GM21619 (cell line): ENCODE measurements around the gene YAF2.

ENCODE experiments used
- ATAC-seq: cut with Tn5 transposase; IDR thresholded peaks from one replicate; pipeline ENCODE4 v1.9.1; 2021; ENCODE audit not compliant: unreplicated experiment

YAF2 gene, protein sequence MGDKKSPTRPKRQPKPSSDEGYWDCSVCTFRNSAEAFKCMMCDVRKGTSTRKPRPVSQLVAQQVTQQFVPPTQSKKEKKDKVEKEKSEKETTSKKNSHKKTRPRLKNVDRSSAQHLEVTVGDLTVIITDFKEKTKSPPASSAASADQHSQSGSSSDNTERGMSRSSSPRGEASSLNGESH

GRCh38 chr12:42238240-42239140, at the start of gene YAF2:
YAF2 (minus strand) TSS chr12:42238248; CDS start chr12:42238180, 68 bp downstream.
- peak; percentile 78 for ATAC-seq

DNA sequence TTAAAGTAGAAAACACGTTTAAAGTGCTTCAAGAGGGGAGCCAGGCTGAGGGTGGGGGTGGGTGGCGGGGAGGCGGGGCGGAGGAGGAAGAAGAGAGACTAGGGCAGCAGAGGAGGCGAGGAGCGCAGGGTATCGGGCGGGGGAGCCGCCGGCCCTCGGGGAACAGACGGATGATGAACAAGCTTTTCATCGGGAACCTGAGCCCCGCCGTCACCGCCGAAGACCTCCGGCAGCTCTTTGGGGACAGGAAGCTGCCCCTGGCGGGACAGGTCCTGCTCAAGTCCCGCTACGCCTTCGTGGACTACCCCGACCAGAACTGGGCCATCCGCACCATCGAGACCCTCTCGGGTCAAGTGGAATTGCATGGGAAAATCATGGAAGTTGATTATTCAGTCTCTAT, 48.7 kb upstream of the YAF2 start:
- ATAC-seq = no peak

DNA sequence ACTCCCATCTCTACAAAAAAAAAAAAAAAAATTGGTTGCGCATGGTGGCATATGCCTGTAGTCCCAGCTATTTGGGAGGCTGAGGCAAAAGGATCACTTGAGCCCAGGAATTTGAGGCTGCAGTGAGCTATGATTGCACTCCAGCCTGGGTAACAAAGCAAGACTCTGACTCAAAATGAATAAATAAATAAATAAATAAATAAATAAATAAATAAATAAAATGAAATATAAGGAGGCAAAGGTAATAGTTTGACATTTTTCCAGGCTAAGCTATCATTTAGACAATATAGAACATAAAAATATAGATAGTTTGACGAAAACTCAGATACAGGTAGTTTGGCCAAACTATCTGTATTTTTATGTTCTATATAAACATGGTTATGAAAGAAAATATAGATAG, 47.4 kb upstream of the YAF2 start:
- no peak for ATAC-seq

- ATAC-seq = no peak
These were observed 46.8 kb upstream of the YAF2 start for GRCh38 chr12:42284876-42285275.

GRCh38 chr12:42284157-42284556, 46.1 kb upstream of the YAF2 start:
- ATAC-seq = no peak

- no peak for ATAC-seq
These were observed 45.7 kb upstream of the YAF2 start for GRCh38 chr12:42283739-42284138.

DNA sequence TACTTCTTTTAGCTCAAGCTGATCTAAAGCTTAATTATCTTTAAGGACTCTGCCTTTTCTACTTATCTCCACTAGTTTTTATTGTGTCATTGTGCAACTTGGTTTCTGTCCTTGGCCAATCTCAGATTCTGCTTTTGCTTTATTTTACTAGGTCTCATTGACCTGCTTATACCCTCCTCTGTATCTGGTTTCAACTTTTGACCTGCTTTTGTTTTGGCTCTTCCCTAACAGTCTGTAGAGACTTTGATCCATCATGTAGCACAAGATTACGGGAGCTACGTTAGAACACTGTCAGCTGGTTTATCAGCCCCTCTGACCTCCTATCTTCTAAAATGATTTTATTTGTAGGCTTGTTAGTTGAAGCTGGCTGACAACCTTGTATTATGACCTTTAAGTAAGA, 44.2 kb upstream of the YAF2 start:
- no peak for ATAC-seq

DNA sequence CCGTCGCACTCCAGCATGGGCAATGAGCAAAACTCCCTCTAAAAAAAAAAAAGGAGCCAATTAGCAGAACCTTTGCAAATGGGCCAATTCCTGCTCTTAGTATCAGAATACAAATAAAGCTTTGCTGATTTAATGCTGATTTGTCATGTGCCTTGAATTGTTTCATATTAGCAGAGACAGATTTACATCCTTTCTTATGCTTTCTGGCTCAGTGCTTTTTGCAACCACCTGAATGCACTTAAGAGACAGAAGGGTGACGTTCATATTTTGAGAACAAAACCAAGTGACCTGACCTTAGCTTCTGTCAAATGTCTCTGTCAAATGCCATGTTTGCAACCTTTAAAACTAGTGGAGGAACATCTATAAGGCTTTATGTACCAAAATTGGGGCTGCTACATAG, 43.8 kb upstream of the YAF2 start:
- no peak for ATAC-seq

DNA sequence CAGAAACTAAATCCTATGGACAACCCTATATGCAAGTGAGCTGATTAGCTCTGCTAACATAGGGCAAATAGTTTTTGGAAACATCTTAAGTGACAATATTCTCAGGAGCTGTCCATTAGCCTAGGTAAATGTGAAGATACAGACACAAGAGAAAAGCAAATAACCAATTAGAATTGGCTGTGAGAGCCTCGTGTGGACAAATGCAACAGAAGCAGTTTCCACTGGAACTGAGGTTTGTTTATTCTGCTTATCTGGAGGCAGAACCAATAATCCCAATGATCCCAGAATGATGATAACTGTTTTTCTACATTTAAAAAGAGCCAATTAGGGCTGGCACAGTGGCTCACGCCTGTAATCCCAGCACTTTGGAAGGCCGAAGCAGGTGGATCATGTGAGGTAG, 43.2 kb upstream of the YAF2 start:
- no peak for ATAC-seq

DNA sequence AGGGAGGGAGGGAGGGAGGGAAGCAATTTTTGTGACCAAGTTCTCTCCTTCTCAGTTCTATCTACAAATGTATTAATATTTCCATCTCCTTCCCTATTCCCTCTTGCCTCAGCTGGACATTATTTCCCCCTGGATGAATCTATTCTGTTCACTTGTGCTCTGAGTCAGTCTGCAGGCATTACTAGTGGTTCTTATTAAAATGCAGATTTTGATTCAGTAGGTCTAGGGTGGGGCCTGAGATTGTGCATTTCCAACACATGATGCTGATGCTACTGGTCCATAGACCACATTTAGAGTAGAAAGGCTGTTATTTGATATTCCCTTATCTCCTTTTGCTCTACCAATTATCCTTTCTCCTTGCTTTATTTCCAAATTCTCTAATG, 40.1 kb upstream of the YAF2 start:
- ATAC-seq = no peak

- no peak for ATAC-seq
These were observed 39.5 kb upstream of the YAF2 start for GRCh38 chr12:42277396-42278127.

DNA sequence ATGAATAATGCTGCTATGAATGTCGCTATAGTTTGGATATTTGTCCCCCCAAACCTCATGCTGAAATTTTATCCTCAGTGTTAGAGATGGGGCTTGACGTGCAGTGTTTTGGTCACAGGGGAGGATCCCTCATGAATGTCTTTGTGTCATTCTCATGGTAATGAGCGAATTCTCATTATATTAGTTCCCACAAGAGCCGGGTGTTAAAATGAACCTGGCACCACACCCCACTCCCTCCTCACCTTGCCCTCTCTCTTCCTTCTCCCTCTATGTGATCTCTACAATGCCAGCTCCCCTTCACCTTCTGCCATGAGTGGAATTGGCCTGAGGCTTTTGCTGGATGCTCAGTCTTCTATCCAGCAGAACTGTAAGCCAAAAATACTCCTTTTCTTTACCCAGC, 37.5 kb upstream of the YAF2 start:
- ATAC-seq = no peak

DNA sequence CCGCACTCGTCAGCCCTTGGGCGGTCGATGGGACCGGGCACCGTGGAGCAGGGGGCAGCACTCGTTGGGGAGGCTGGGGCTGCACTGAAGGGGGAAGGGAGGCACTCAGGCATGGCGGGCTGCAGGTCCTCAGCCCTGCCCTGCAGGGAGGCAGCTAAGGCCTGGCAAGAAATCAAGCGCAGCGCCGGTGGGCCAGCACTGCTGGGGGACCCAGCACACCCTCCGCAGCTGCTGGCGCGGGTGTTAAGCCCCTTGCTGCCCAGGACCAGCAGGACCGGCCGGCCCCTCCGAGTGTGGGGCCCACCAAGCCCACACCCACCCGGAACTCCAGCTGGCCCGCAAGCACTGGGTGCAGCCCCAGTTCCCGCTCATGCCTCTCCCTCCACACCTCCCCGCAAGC, 35.7 kb upstream of the YAF2 start:
- no peak for ATAC-seq

DNA sequence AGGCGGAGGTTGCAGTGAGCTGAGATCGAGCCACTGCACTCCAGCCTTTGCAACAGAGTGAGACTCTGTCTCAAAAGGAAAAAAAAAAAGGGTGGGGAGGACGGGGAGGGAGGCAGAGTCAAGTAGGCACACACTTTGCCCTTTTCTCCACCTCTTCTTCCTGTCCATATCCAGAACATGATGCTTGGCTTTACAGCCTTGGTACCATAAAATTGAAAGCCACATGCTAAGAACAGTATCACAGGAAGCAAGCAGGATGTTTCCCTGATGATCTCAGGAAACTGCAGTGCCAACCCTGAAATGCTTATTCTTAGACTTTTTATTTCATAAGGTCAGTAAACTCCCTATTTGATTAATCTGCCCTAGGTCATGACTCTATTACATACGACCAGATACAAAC, 32.5 kb upstream of the YAF2 start:
- no peak for ATAC-seq

- no peak for ATAC-seq
These were observed 29.6 kb upstream of the YAF2 start for GRCh38 chr12:42267413-42268190.

GRCh38 chr12:42266579-42267230, 28.7 kb upstream of the YAF2 start:
- no peak for ATAC-seq

DNA sequence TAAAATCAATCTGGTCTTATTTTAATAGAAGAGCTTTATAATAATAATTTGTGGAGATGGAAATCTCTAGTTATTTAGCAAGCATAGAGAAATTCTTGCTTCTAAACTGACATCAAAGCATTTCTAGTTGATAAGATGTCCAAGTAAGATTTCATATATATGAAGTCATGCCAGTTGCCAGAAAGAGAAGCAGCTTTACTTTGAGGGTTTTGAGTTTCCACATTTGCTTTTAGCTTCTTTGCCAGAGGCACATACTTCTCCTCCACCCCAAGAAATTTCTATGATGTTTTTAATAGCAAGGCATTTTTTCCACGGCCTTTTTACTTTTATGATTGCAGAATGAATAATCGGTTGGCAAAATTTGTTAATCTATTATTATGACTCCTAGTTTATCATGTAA, 24.2 kb upstream of the YAF2 start:
- no peak for ATAC-seq

DNA sequence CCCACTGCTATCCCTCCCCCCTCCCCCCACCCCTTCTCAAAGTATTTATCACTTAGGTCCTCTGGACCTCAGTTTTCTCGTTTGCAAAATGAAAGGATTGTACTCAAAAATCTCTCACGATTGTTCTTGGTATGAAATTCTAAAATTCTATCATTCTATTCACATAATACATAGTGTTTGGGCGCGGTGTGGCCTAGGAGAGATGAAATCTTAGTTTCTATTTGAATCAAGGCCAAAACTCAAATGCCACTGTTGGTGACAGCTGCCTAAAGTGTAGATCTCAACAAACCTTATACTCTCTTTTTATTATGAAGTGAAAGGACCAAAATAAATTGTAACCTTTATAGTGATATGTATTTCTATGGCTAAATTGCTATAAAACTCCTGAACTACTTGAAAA, 23.7 kb upstream of the YAF2 start:
- ATAC-seq = no peak

DNA sequence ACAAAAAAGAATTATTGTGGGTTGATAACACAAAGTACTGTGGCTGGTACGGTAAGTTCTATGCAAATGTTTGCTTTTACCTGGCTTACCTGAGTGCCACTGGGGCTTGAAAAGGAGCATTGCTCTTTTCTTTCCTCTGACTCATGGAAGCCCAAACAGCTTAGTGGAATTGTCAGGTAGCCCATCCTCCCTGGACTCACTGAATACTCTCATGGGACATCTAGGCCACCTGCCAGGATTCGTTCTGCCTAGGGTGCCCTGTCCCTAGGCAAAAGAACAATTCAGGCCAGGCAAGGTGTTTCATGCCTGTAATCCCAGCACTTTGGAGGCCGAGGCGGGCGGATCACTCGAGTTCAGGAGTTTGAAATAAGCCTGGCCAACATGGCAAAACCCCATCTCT, 22.5 kb upstream of the YAF2 start:
- no peak for ATAC-seq

- ATAC-seq = no peak
These were observed 21.7 kb upstream of the YAF2 start for GRCh38 chr12:42259699-42260098.

DNA sequence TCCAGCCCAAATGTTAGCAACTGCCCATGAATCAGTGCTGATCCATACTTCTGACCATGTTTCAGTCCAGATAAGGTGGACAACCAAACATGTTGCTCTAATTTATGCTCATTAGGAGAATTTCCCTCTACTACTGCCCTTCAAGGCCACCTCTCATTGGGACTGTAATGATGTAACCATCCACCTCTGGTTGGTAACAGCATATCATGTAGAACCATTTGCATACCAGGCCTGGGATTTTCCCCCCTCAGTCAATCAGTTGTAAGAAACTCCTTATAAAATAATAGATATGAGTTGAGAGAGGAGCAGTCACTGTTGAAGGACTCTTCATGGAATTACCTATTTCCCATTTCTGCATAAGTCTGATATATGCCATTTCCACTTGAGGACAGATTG, 17.8 kb upstream of the YAF2 start:
- no peak for ATAC-seq
